B cell (primary cell): Measurements from ENCODE around the gene RAI1.

Source experiments
- EZH2 ChIP-seq: IDR thresholded peaks from 2 replicates; pipeline ENCODE4 v1.6.1; 2012; ENCODE audit warnings: borderline replicate concordance, low read depth, mild to moderate bottlenecking, moderate library complexity, low read length; ENCODE audit not compliant: insufficient read depth, poor library complexity, severe bottlenecking
- TF ChIP-seq, protein P1 (sequence below): fragments of 200-600 bp; IDR thresholded peaks from one replicate; pipeline ENCODE4 v1.8.0; 2022; ENCODE audit warnings: antibody characterized with exemption, mild to moderate bottlenecking

DNA sequence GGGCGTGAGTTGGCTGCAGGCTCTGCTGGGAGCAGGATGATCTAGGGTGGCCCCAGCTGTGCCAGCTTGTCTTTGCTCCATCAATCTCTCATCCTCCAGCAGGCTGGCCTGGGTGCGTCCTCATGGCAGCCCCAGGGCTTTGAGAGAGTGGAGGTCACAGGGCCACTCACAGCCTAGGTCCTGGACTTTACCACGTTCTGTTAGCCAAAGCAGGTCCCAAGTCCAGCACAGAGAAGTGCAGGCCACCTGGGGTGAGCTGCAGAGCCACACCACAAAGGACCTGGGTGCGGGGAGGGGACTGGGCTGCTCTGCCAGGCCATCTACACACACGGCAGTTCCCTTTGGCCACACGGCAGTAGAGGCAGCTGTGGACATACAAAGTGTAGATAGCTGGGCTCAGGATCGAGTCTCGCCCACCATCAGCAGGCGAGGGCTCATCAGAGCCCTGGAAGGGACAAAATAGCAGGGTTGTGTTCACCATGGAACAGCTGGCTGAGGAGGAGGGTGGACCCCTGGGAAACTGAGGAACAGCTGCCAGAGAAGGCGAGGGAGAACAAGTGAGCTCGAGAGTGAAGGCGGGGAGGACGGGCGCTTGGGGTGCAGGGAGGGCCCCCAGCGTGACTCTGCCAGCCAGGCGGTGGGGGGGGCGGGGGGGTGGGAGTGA, 125.5 kb downstream of the RAI1 start:
- TF ChIP-seq EZH2: no peak
- TF ChIP-seq, protein P1, sequence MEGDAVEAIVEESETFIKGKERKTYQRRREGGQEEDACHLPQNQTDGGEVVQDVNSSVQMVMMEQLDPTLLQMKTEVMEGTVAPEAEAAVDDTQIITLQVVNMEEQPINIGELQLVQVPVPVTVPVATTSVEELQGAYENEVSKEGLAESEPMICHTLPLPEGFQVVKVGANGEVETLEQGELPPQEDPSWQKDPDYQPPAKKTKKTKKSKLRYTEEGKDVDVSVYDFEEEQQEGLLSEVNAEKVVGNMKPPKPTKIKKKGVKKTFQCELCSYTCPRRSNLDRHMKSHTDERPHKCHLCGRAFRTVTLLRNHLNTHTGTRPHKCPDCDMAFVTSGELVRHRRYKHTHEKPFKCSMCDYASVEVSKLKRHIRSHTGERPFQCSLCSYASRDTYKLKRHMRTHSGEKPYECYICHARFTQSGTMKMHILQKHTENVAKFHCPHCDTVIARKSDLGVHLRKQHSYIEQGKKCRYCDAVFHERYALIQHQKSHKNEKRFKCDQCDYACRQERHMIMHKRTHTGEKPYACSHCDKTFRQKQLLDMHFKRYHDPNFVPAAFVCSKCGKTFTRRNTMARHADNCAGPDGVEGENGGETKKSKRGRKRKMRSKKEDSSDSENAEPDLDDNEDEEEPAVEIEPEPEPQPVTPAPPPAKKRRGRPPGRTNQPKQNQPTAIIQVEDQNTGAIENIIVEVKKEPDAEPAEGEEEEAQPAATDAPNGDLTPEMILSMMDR: no peak
